ENCODE data around the gene TP53INP2. TPM values are rescaled to one million over a fixed set of nuclear protein-coding genes. Genes with fewer than 3 reads are reported as not detected.

The TP53INP2 gene
- total and polyA plus RNA-seq, 2 donors from 2014 or later = 23.3 to 31.9 TPM

GRCh38 chr20:34753706-34754461, 49.7 kb downstream of the TP53INP2 start:
- peaks cover 9 to 52% (median 34%) of the 10 kb centered on the region in 3 donors for H3K36me3 ChIP-seq (ENCODE audit: control insufficient read depth in 2 of 3, insufficient read depth in 3 of 3, low read length in 3 of 3)
- intact Hi-C loops (cut with DNase I) = no loop called here
- H3K4me3 ChIP-seq (ENCODE audit: low read length in 3 of 3) = no peak overlapping the region
- peak in 1 of 5 donors; percentile 3 for DNase-seq
- no peak overlapping the region for H3K9ac ChIP-seq (ENCODE audit: low read length in 3 of 3)
- no peak for FAIRE-seq
- TF ChIP-seq CTCF (IDR thresholded peaks at IDR 0.05; ENCODE audit: borderline replicate concordance, extremely low read depth, insufficient read depth) = no peak
- no peak overlapping the region for H3K27ac ChIP-seq (ENCODE audit: low read depth in 2 of 2, low read length in 2 of 2)
- no peaks in the 10 kb centered on the region for H3K27me3 ChIP-seq (ENCODE audit: control insufficient read depth, insufficient read depth, low read length)
- H3K9me3 ChIP-seq (ENCODE audit: control insufficient read depth in 2 of 3, insufficient read depth in 1 of 3, low read length in 3 of 3) = no peaks in the 10 kb centered on the region
- no peaks in the 10 kb centered on the region for H3K4me1 ChIP-seq (ENCODE audit: control insufficient read depth in 2 of 3, insufficient read depth in 2 of 3, low read depth in 1 of 3, low read length in 3 of 3)

- Histone ChIP-seq H3K4me3 (ENCODE audit: low read length in 3 of 3) (no peak overlapping the region), H3K36me3 (ENCODE audit: control insufficient read depth in 2 of 3, insufficient read depth in 3 of 3, low read length in 3 of 3) (peaks cover 5 to 54% (median 30%) of the 10 kb centered on the region in 3 donors), H3K9ac (ENCODE audit: low read length in 3 of 3) (no peak overlapping the region), H3K27me3 (ENCODE audit: control insufficient read depth, insufficient read depth, low read length) (no peaks in the 10 kb centered on the region), H3K4me1 (ENCODE audit: control insufficient read depth in 2 of 3, insufficient read depth in 2 of 3, low read depth in 1 of 3, low read length in 3 of 3) (no peaks in the 10 kb centered on the region), H3K27ac (ENCODE audit: low read depth in 2 of 2, low read length in 2 of 2) (no peak overlapping the region), H3K9me3 (ENCODE audit: control insufficient read depth in 2 of 3, insufficient read depth in 1 of 3, low read length in 3 of 3) (no peaks in the 10 kb centered on the region)
- intact Hi-C loops (cut with DNase I) = no loop called here
- FAIRE-seq (no peak), DNase-seq (no peak)
- no peak for TF ChIP-seq CTCF (IDR thresholded peaks at IDR 0.05; ENCODE audit: borderline replicate concordance, extremely low read depth, insufficient read depth)
These were observed 50.5 kb downstream of the TP53INP2 start for GRCh38 chr20:34754611-34755010.

GRCh38 chr20:34755367-34755766, 51.2 kb downstream of the TP53INP2 start:
- Histone ChIP-seq H3K4me1 (ENCODE audit: control insufficient read depth in 2 of 3, insufficient read depth in 2 of 3, low read depth in 1 of 3, low read length in 3 of 3) (no peaks in the 10 kb centered on the region), H3K9me3 (ENCODE audit: control insufficient read depth in 2 of 3, insufficient read depth in 1 of 3, low read length in 3 of 3) (no peaks in the 10 kb centered on the region), H3K36me3 (ENCODE audit: control insufficient read depth in 2 of 3, insufficient read depth in 3 of 3, low read length in 3 of 3) (peaks cover 4 to 53% (median 25%) of the 10 kb centered on the region in 3 donors), H3K27me3 (ENCODE audit: control insufficient read depth, insufficient read depth, low read length) (no peaks in the 10 kb centered on the region), H3K4me3 (ENCODE audit: low read length in 3 of 3) (no peak overlapping the region), H3K27ac (ENCODE audit: low read depth in 2 of 2, low read length in 2 of 2) (no peak overlapping the region), H3K9ac (ENCODE audit: low read length in 3 of 3) (no peak overlapping the region)
- intact Hi-C loops (cut with DNase I) = no loop called here
- DNase-seq (no peak), FAIRE-seq (no peak)
- no peak for TF ChIP-seq CTCF (IDR thresholded peaks at IDR 0.05; ENCODE audit: borderline replicate concordance, extremely low read depth, insufficient read depth)
